Measurements from ENCODE around the gene MAP3K20. TPM values are rescaled to one million over a fixed set of nuclear protein-coding genes. Genes with fewer than 3 reads are reported as not detected.

MAP3K20 gene
- total RNA-seq, 1 experiment from 2014 or later: 40.0 TPM

DNA sequence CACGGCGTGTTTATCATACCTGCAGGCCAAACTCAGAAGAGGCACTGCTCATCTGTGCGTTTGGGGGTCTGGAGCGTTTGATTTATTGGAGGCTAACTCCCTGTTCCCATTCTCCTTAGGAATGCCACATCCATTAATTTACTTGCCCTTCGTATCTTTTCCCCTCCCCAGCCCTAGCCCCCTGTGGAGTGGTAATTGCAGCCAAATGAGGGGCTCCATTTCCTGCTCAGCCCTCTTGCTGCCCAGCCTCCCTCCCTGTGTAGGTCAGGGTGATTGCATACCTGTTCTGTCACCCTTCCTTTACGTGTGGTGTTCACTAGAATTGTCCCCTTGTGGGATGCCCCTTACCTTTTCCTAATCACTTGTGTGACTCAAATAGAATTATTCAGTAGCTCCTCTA lies 120.4 kb downstream of the MAP3K20 start:
- H3K9me3 ChIP-seq (ENCODE audit: low read depth, low read length, poor library complexity, severe bottlenecking): no peaks in the 10 kb centered on the region
- intact Hi-C loops (cut with micrococcal nuclease; ENCODE audit: unreplicated experiment): no loop called here
- DNase-seq (ENCODE audit: low spot score): no peak
- peaks cover 7% of the 10 kb centered on the region for H3K4me1 ChIP-seq (ENCODE audit: insufficient read depth, low read length, poor library complexity, severe bottlenecking)
- no peak overlapping the region for H3K27ac ChIP-seq (ENCODE audit: low read depth, low read length, poor library complexity, severe bottlenecking)
- TF ChIP-seq CTCF (conservative IDR thresholded peaks at IDR 0.05; ENCODE audit: low read depth, low read length): no peak
- TF ChIP-seq EZH2 (IDR thresholded peaks at IDR 0.05; ENCODE audit: borderline replicate concordance, low read depth, low read length, poor library complexity, severe bottlenecking): no peak
- H3K27me3 ChIP-seq (replicated peaks; ENCODE audit: insufficient read depth, low read depth, low read length, poor library complexity): no peaks in the 10 kb centered on the region
- H3K36me3 ChIP-seq (ENCODE audit: insufficient read depth, low read length, poor library complexity, severe bottlenecking): peaks cover 14% of the 10 kb centered on the region
- POLR2A ChIA-PET (ENCODE audit: low non-redundant PET): no interaction called here
- H3K4me3 ChIP-seq (ENCODE audit: low read depth, low read length, poor library complexity, severe bottlenecking): no peak overlapping the region
- CTCF ChIA-PET: interaction anchor here (0.7 kb wide), 1 partner anchor 39 kb away, joined by 3 read pairs; no protein-coding TSS in a partner anchor
- BruUV-seq (replicated peaks): no TSS peak

- TF ChIP-seq CTCF (conservative IDR thresholded peaks at IDR 0.05; ENCODE audit: low read depth, low read length) (no peak), EZH2 (IDR thresholded peaks at IDR 0.05; ENCODE audit: borderline replicate concordance, low read depth, low read length, poor library complexity, severe bottlenecking) (no peak)
- ChIA-PET CTCF (no interaction called here), POLR2A (ENCODE audit: low non-redundant PET) (no interaction called here)
- Histone ChIP-seq H3K27ac (ENCODE audit: low read depth, low read length, poor library complexity, severe bottlenecking) (no peak overlapping the region), H3K27me3 (replicated peaks; ENCODE audit: insufficient read depth, low read depth, low read length, poor library complexity) (no peaks in the 10 kb centered on the region), H3K9me3 (ENCODE audit: low read depth, low read length, poor library complexity, severe bottlenecking) (no peaks in the 10 kb centered on the region), H3K4me3 (ENCODE audit: low read depth, low read length, poor library complexity, severe bottlenecking) (no peak overlapping the region), H3K36me3 (ENCODE audit: insufficient read depth, low read length, poor library complexity, severe bottlenecking) (peaks cover 14% of the 10 kb centered on the region), H3K4me1 (ENCODE audit: insufficient read depth, low read length, poor library complexity, severe bottlenecking) (peaks cover 7% of the 10 kb centered on the region)
- no peak for DNase-seq (ENCODE audit: low spot score)
- intact Hi-C loops (cut with micrococcal nuclease; ENCODE audit: unreplicated experiment): no loop called here
- BruUV-seq (replicated peaks): no TSS peak
Measured at GRCh38 chr2:173196638-173197037, 121.0 kb downstream of the MAP3K20 start.

- ChIA-PET POLR2A (ENCODE audit: low non-redundant PET) (interaction anchor here (0.6 kb wide), 1 partner anchor 803 kb away, joined by 3 read pairs; no protein-coding TSS in a partner anchor), CTCF (no interaction called here)
- Histone ChIP-seq H3K9me3 (ENCODE audit: low read depth, low read length, poor library complexity, severe bottlenecking) (no peaks in the 10 kb centered on the region), H3K4me1 (ENCODE audit: insufficient read depth, low read length, poor library complexity, severe bottlenecking) (peaks cover 7% of the 10 kb centered on the region), H3K27ac (ENCODE audit: low read depth, low read length, poor library complexity, severe bottlenecking) (no peak overlapping the region), H3K27me3 (replicated peaks; ENCODE audit: insufficient read depth, low read depth, low read length, poor library complexity) (no peaks in the 10 kb centered on the region), H3K36me3 (ENCODE audit: insufficient read depth, low read length, poor library complexity, severe bottlenecking) (peaks cover 14% of the 10 kb centered on the region), H3K4me3 (ENCODE audit: low read depth, low read length, poor library complexity, severe bottlenecking) (no peak overlapping the region)
- no peak for TF ChIP-seq EZH2 (IDR thresholded peaks at IDR 0.05; ENCODE audit: borderline replicate concordance, low read depth, low read length, poor library complexity, severe bottlenecking)
- no peak for TF ChIP-seq CTCF (conservative IDR thresholded peaks at IDR 0.05; ENCODE audit: low read depth, low read length)
- intact Hi-C loops (cut with micrococcal nuclease; ENCODE audit: unreplicated experiment): no loop called here
- DNase-seq (ENCODE audit: low spot score): no peak
- BruUV-seq (replicated peaks): no TSS peak
Measured at GRCh38 chr2:173198327-173198726, 122.7 kb downstream of the MAP3K20 start.

Data from A673 (cell line).